C4-2B (cell line): ENCODE data around the gene LEFTY1.

ENCODE experiments used
- ZFX ChIP-seq: fragments of 450-650 bp; IDR thresholded peaks from 2 replicates; pipeline ENCODE4 v1.6.1; 2017
- TF ChIP-seq, protein P1 (sequence below): fragments of 450-650 bp; conservative IDR thresholded peaks from 2 replicates; pipeline ENCODE4 v1.5.1; 2017; ENCODE audit warnings: mild to moderate bottlenecking

DNA sequence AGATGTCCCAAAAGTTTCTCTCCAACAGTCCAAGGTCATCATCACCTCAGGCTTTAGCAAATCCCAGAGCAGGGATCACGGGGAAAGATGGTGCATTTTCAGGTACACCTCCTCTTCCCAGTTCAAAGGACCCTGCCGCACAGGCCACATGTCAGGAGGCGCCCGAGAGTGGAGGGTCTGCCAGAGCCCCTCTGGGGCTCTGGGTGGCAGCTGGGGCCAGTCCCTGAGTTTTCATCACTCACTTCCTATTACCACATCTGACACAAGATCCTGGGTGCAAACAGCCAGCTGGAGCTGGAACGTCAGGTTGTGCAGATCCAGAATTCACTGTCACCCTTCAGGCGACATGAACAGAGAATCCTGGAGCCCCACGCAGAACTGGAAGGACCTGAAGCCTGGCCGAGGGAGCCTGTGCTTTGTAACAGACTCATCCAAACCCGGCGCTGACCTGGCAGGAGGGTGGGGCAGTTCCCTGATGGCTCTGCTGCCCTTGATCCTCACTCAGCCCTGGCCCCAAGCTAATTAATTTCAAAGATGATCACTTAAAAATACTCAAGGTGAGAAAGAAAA, 15.6 kb downstream of the LEFTY1 start:
- TF ChIP-seq, protein P1, sequence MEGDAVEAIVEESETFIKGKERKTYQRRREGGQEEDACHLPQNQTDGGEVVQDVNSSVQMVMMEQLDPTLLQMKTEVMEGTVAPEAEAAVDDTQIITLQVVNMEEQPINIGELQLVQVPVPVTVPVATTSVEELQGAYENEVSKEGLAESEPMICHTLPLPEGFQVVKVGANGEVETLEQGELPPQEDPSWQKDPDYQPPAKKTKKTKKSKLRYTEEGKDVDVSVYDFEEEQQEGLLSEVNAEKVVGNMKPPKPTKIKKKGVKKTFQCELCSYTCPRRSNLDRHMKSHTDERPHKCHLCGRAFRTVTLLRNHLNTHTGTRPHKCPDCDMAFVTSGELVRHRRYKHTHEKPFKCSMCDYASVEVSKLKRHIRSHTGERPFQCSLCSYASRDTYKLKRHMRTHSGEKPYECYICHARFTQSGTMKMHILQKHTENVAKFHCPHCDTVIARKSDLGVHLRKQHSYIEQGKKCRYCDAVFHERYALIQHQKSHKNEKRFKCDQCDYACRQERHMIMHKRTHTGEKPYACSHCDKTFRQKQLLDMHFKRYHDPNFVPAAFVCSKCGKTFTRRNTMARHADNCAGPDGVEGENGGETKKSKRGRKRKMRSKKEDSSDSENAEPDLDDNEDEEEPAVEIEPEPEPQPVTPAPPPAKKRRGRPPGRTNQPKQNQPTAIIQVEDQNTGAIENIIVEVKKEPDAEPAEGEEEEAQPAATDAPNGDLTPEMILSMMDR = no peak
- TF ChIP-seq ZFX = no peak
